Spleen (tissue), 7 donors: ENCODE measurements around the gene NCOA3.

Source experiments
- POLR2AphosphoS5 ChIP-seq, 3 donors: sonication (generic); formaldehyde crosslinking; IDR thresholded peaks; one replicate each; pipeline ENCODE4 v1.5.1; 2017; ENCODE audit warnings: antibody characterized with exemption in 3 of 3
- TF ChIP-seq, protein P1 (sequence below), 11 experiments: fragments of 200-600 bp in 7 of 11; fragments of 450-650 bp in 4 of 11; sonication (generic) in 4 of 11; IDR thresholded peaks in 8 of 11; conservative IDR thresholded peaks in 3 of 11; 1 replicate in 7 of 11; 2 replicates in 4 of 11; pipeline versions ENCODE4 v1.4.0 to v1.8.0; 2016 to 2021; ENCODE audit warnings: antibody characterized with exemption in 11 of 11, inconsistent platforms in 4 of 11, mild to moderate bottlenecking in 1 of 11
- donor health status: DM: no; HTN: no; CAD: no; lungs with moderate emphysema.
- donor health status: DM: no; HTN: no; CAD: no.
- donor health status: DM: no; HTN: no; CAD: no.

DNA sequence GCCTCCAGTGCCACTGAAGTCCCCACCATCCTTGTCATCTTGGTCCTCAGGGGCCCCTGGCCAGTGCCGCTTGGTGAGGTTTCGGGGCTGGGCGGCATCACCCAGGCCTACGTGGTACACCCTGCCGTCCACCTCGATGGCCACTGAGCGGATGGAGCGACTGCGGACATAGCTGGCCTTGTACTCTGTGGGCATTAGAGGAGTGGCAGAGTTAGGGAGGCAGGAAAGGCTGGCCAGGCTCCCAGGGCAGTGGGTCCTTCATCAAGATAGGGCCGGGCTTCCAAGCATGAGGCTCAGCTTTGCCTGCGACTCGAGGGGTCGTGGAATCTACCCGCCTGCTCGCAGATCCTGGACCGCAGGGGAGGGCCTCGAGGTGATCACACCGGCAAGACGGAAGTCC is 164.6 kb downstream of the NCOA3 start:
- TF ChIP-seq, protein P1, sequence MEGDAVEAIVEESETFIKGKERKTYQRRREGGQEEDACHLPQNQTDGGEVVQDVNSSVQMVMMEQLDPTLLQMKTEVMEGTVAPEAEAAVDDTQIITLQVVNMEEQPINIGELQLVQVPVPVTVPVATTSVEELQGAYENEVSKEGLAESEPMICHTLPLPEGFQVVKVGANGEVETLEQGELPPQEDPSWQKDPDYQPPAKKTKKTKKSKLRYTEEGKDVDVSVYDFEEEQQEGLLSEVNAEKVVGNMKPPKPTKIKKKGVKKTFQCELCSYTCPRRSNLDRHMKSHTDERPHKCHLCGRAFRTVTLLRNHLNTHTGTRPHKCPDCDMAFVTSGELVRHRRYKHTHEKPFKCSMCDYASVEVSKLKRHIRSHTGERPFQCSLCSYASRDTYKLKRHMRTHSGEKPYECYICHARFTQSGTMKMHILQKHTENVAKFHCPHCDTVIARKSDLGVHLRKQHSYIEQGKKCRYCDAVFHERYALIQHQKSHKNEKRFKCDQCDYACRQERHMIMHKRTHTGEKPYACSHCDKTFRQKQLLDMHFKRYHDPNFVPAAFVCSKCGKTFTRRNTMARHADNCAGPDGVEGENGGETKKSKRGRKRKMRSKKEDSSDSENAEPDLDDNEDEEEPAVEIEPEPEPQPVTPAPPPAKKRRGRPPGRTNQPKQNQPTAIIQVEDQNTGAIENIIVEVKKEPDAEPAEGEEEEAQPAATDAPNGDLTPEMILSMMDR (IDR thresholded peaks at IDR 0.05 in 8 of 11, conservative IDR thresholded peaks at IDR 0.05 in 3 of 11), result no peak
- peak in 1 of 3 donors; percentile 49 for TF ChIP-seq POLR2AphosphoS5 (IDR thresholded peaks at IDR 0.05)
